OCI-LY3 (cell line): ENCODE measurements around the gene TSPAN14.

Experiments used
- CTCF ChIP-seq: fragments of 200-600, 300-600 bp; sonication (generic); IDR thresholded peaks from 2 replicates; pipeline ENCODE4 v1.5.1; 2014; ENCODE audit warnings: antibody characterized with exemption, low read length, low read depth
- EZH2phosphoT487 ChIP-seq: fragments of 200-600 bp; shearing (Covaris generic); IDR thresholded peaks from 2 replicates; pipeline ENCODE4 v1.6.1; 2018; ENCODE audit warnings: antibody characterized with exemption, mixed run types, low read depth

GRCh38 chr10:80520661-80521470 lies 66.8 kb downstream of the TSPAN14 start:
- TF ChIP-seq CTCF (no peak), EZH2phosphoT487 (no peak)
